Heart left ventricle (tissue), 13 donors: Measurements from ENCODE around the gene LMX1A.

Experiments used
- CTCF ChIP-seq, 12 donors: fragments of 200-600 bp; sonication (generic) in 4 of 12; IDR thresholded peaks; one replicate each; pipeline versions ENCODE4 v1.5.0 to v1.8.0; 2018 to 2022; ENCODE audit warnings: antibody characterized with exemption in 12 of 12, mild to moderate bottlenecking in 5 of 12
- POLR2A ChIP-seq, 2 donors: fragments of 450-650 bp; IDR thresholded peaks; one replicate each; pipeline ENCODE4 v1.6.1; 2017; ENCODE audit warnings: antibody characterized with exemption in 2 of 2, mild to moderate bottlenecking in 2 of 2, moderate library complexity in 2 of 2
- donor health status: ischemic (EF 13 %, LVEDD 7.1; RV severe dilation, severe dysfunction).
- donor health status: DM: no; HTN: yes; CAD: no.
- donor health status: DM: no; HTN: no; CAD: no.
- donor health status: ischemic (EF 25% LVEDD 6.9; RV normal size, moderate dysfunction).
- donor health status: ischemic (EF 25% LVEDD 5.7; RV mildly dilated, moderate dysfunction).
- donor health status: ischemic (EF 35%, LVEDD 5.7; RV mildly dilated, moderate dysfunction).
- donor health status: nonischemic (EF 11% LVEDD 7.7; RV severe dilation, severe dysfunction).
- donor health status: DM: yes; HTN: yes; CAD: no.
- donor health status: PGD.
- donor health status: ischemic (EF 29% LVEDD 5.4; RV normal size, mild dysfunction).
- donor health status: nonischemic (EF 23%, LVEDD 6.1; RV moderate dilation, normal function).

DNA sequence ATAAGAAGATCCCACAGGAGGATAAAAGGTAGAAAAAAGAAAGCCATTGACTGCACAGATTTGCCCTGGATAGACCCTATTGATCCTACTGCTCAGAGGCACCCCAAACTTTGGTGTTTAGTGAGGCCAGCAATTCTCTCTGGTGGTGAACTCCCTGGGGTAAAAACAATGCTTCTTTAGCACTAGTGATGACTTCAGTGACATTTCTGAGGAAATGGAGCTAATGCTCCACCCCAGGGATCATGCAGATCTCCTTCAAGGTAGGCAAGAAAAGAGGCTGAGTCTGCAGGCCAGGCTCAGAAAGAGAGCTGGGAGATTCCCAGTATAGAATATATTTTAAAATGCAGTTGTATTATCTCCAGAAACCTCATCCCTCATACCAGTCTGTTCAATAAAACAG is 140.3 kb downstream of the LMX1A start:
- TF ChIP-seq CTCF (IDR thresholded peaks at IDR 0.05) (no peak), POLR2A (IDR thresholded peaks at IDR 0.05) (no peak)
